22Rv1 (cell line): ENCODE results near the gene FGFR2.

ENCODE experiments used
- ZFX ChIP-seq: fragments of 450-650 bp; IDR thresholded peaks from 2 replicates; pipeline ENCODE4 v1.6.1; 2017; ENCODE audit warnings: antibody characterized with exemption, borderline replicate concordance
- TF ChIP-seq, protein P1 (sequence below): fragments of 450-650 bp; IDR thresholded peaks from 2 replicates; pipeline ENCODE4 v1.5.1; 2017; ENCODE audit warnings: mild to moderate bottlenecking

DNA sequence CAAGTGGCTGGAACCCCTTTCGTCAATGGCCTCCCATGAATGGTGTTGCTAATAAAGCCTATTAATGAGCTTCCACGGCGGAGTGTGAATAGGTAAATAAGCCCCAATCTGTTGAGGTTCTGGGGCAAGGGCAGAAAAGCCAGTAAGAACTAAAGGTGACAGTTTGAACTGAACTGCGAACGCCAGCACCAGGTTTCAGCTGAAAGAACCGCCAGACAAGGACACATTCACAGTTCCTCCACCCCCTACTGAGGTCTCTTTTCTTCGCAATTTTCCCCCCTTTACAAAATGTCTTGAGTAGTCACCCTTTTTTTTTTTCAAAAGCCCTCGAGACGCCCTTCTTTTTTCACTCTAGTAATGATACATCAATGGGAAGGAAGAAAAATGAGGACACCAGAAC lies 2.4 kb upstream of the FGFR2 start:
- TF ChIP-seq, protein P1, sequence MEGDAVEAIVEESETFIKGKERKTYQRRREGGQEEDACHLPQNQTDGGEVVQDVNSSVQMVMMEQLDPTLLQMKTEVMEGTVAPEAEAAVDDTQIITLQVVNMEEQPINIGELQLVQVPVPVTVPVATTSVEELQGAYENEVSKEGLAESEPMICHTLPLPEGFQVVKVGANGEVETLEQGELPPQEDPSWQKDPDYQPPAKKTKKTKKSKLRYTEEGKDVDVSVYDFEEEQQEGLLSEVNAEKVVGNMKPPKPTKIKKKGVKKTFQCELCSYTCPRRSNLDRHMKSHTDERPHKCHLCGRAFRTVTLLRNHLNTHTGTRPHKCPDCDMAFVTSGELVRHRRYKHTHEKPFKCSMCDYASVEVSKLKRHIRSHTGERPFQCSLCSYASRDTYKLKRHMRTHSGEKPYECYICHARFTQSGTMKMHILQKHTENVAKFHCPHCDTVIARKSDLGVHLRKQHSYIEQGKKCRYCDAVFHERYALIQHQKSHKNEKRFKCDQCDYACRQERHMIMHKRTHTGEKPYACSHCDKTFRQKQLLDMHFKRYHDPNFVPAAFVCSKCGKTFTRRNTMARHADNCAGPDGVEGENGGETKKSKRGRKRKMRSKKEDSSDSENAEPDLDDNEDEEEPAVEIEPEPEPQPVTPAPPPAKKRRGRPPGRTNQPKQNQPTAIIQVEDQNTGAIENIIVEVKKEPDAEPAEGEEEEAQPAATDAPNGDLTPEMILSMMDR = no peak
- TF ChIP-seq ZFX = no peak
